Measurements from ENCODE around the gene VAMP7.

- TF ChIP-seq, protein P1, sequence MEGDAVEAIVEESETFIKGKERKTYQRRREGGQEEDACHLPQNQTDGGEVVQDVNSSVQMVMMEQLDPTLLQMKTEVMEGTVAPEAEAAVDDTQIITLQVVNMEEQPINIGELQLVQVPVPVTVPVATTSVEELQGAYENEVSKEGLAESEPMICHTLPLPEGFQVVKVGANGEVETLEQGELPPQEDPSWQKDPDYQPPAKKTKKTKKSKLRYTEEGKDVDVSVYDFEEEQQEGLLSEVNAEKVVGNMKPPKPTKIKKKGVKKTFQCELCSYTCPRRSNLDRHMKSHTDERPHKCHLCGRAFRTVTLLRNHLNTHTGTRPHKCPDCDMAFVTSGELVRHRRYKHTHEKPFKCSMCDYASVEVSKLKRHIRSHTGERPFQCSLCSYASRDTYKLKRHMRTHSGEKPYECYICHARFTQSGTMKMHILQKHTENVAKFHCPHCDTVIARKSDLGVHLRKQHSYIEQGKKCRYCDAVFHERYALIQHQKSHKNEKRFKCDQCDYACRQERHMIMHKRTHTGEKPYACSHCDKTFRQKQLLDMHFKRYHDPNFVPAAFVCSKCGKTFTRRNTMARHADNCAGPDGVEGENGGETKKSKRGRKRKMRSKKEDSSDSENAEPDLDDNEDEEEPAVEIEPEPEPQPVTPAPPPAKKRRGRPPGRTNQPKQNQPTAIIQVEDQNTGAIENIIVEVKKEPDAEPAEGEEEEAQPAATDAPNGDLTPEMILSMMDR (IDR thresholded peaks at IDR 0.05) = no peak
- no peak for TF ChIP-seq POLR2A (IDR thresholded peaks at IDR 0.05)
These were observed 5.3 kb downstream of the VAMP7 start for GRCh38 chrX:155886409-155886808.
